HTERT RPE-1 (cell line): ENCODE results near the gene SEPTIN6.

Experiments used
- in situ Hi-C: fragments of 300-500 bp; cut with MboI; formaldehyde crosslinking; loops from 4 replicates; pipeline ENCODE4 v1.14.3; 2020; ENCODE audit warnings: low sequenced_read_pairs

The SEPTIN6 gene

GRCh38 chrX:119655125-119655524 is 37.8 kb downstream of the SEPTIN6 start:
- in situ Hi-C loops, result no loop called here

GRCh38 chrX:119654112-119654531 is 38.8 kb downstream of the SEPTIN6 start:
- in situ Hi-C loops, result no loop called here

- in situ Hi-C loops, result no loop called here
These were observed 44.6 kb downstream of the SEPTIN6 start for GRCh38 chrX:119648421-119648775.

GRCh38 chrX:119647552-119648420 is 45.2 kb downstream of the SEPTIN6 start:
- in situ Hi-C loops, result no loop called here

GRCh38 chrX:119647089-119647488 is 45.9 kb downstream of the SEPTIN6 start:
- in situ Hi-C loops, result no loop called here

GRCh38 chrX:119646515-119646914 is 46.5 kb downstream of the SEPTIN6 start:
- in situ Hi-C loops, result no loop called here

- in situ Hi-C loops, result no loop called here
These were observed 49.3 kb downstream of the SEPTIN6 start for GRCh38 chrX:119643696-119644095.
